Parietal lobe (tissue), 2 donors: ENCODE results near the gene TGM5. TPM values are rescaled to one million over a fixed set of nuclear protein-coding genes. Genes with fewer than 3 reads are reported as not detected.

Experiments
- small RNA-seq: library from RNA; depleted of rRNA; stranded (forward); fragments of <200 nt; gene quantifications from one replicate; pipeline ENCODE3, GENCODE V24; 2014; ENCODE audit warnings: low replicate concordance
- total RNA-seq: library from RNA; depleted of rRNA; stranded (reverse); fragments of >200 nt; gene quantifications from one replicate; pipeline ENCODE4 v1.2.3, GENCODE V29; 2014

TGM5 gene
- not detected for total RNA-seq

GRCh38 chr15:43266834-43267233 is at the start of gene TGM5:
TSS of gene TGM5 (minus strand) at chr15:43266928. CDS start at chr15:43266849, 79 bp downstream.

GRCh38 chr15:43302205-43302817 is 35.6 kb upstream of the TGM5 start, which contains the start of gene TGM7:
TSS of gene TGM7 (minus strand) at chr15:43302255.

GRCh38 chr15:43220991-43221403 is 45.7 kb downstream of the TGM5 start, which contains the start of gene EPB42:
TSS of gene EPB42 (minus strand) at chr15:43221018. CDS start at chr15:43220825, 193 bp downstream.

GRCh38 chr15:43185157-43186002 is 81.3 kb downstream of the TGM5 start, which contains the start of gene CCNDBP1:
TSS of gene CCNDBP1 (plus strand) at chr15:43185403. CDS start at chr15:43185499, 96 bp downstream.

Small RNA genes lying within 50 kb of the gene (small RNA-seq; reads per million reads assigned to genes)
- not detected for gene RF00019

Other genes starting within 250 kb of the TGM5 start
- gene UBR1, start 160.9 kb downstream of the TGM5 start, total RNA-seq: 83.9 TPM
- gene TMEM62, start 133.3 kb downstream of the TGM5 start, total RNA-seq: 54.8 TPM
- gene CCNDBP1, start 81.5 kb downstream of the TGM5 start, total RNA-seq: 38.5 TPM
- gene EPB42, start 45.9 kb downstream of the TGM5 start, total RNA-seq: 0.31 TPM
- not detected for gene TGM7, start 35.3 kb upstream of the TGM5 start, total RNA-seq
- 19.1 TPM for gene LCMT2, start 63.6 kb upstream of the TGM5 start, total RNA-seq
- gene ZSCAN29, start 104.1 kb upstream of the TGM5 start, total RNA-seq: 47.6 TPM
- 25.7 TPM for gene TUBGCP4, start 104.2 kb upstream of the TGM5 start, total RNA-seq
- 258 TPM for gene TP53BP1, start 226.2 kb upstream of the TGM5 start, total RNA-seq